Mesenchymal stem cell (in vitro differentiated cells and primary cell): Measurements from ENCODE around the gene TLX2.

Source experiments
- DNase-seq: peaks from one replicate; pipeline ENCODE4 v3.0.0-alpha.2; 2013
- H2AFZ ChIP-seq: one replicate; pipeline ENCODE4 v1.6.1; 2013; ENCODE audit warnings: low read depth, mild to moderate bottlenecking, control low read depth, inconsistent platforms, low read length, moderate library complexity
- H2AK5ac ChIP-seq: 2 replicates; pipeline ENCODE4 v1.6.1; 2013; ENCODE audit warnings: low read length, moderate library complexity, mild to moderate bottlenecking, inconsistent platforms; ENCODE audit not compliant: severe bottlenecking
- H2BK120ac ChIP-seq: one replicate; pipeline ENCODE4 v1.6.1; 2013; ENCODE audit warnings: low read depth, mild to moderate bottlenecking, inconsistent platforms, low read length, moderate library complexity
- H2BK12ac ChIP-seq, 2 experiments: one replicate each; pipeline ENCODE4 v1.6.1; 2013; ENCODE audit warnings: inconsistent platforms in 2 of 2, low read length in 2 of 2, mild to moderate bottlenecking in 2 of 2, moderate library complexity in 2 of 2, control low read depth in 1 of 2
- H2BK15ac ChIP-seq: one replicate; pipeline ENCODE4 v1.6.1; 2013; ENCODE audit warnings: mild to moderate bottlenecking, low read depth, inconsistent platforms; ENCODE audit not compliant: poor library complexity, severe bottlenecking
- H2BK5ac ChIP-seq: 2 replicates; pipeline ENCODE4 v1.6.1; 2013; ENCODE audit warnings: low read depth, mild to moderate bottlenecking, low read length, control low read depth, inconsistent platforms; ENCODE audit not compliant: poor library complexity, severe bottlenecking
- H3K14ac ChIP-seq, 2 experiments: one replicate each; pipeline ENCODE4 v1.6.1; 2013; ENCODE audit warnings: inconsistent platforms in 2 of 2, low read length in 2 of 2, control low read depth in 1 of 2, mild to moderate bottlenecking in 1 of 2, moderate library complexity in 1 of 2
- H3K18ac ChIP-seq, 2 experiments: one replicate each; pipeline ENCODE4 v1.6.1; 2013; ENCODE audit warnings: inconsistent platforms in 2 of 2, low read length in 2 of 2, control low read depth in 1 of 2, low read depth in 1 of 2, mild to moderate bottlenecking in 1 of 2
- H3K23ac ChIP-seq, 2 experiments: one replicate each; pipeline ENCODE4 v1.6.1; 2013; ENCODE audit warnings: inconsistent platforms in 2 of 2, low read length in 2 of 2, mild to moderate bottlenecking in 2 of 2, moderate library complexity in 2 of 2, control low read depth in 1 of 2
- H3K27ac ChIP-seq: 2 replicates; pipeline ENCODE4 v1.5.1; 2013; ENCODE audit warnings: mild to moderate bottlenecking, moderate library complexity, low read length, control low read depth, inconsistent platforms; ENCODE audit not compliant: poor library complexity, severe bottlenecking
- H3K27me3 ChIP-seq, 2 experiments: 2 replicates each; pipeline versions ENCODE4 v1.6.1 to v1.7.0; 2013; ENCODE audit warnings: low read length in 2 of 2, mild to moderate bottlenecking in 2 of 2, moderate library complexity in 2 of 2, control low read depth in 1 of 2, inconsistent platforms in 1 of 2; ENCODE audit not compliant: control insufficient read depth in 1 of 2, insufficient read depth in 1 of 2
- H3K36me3 ChIP-seq, 2 experiments: 2 replicates each; pipeline versions ENCODE4 v1.6.1 to v1.7.0; 2013; ENCODE audit warnings: low read length in 2 of 2, control low read depth in 1 of 2, inconsistent platforms in 1 of 2, low read depth in 1 of 2, mild to moderate bottlenecking in 1 of 2; ENCODE audit not compliant: insufficient read depth in 2 of 2, control insufficient read depth in 1 of 2
- H3K4ac ChIP-seq, 2 experiments: one replicate each; pipeline ENCODE4 v1.6.1; 2013; ENCODE audit warnings: inconsistent platforms in 2 of 2, low read length in 2 of 2, mild to moderate bottlenecking in 2 of 2, moderate library complexity in 2 of 2, control low read depth in 1 of 2, low read depth in 1 of 2
- H3K4me1 ChIP-seq: 2 replicates; pipeline ENCODE4 v1.6.1; 2013; ENCODE audit warnings: low read depth, low read length, control low read depth; ENCODE audit not compliant: control insufficient read depth, insufficient read depth
- H3K4me2 ChIP-seq: 2 replicates; pipeline ENCODE4 v1.6.1; 2013; ENCODE audit warnings: low read length, mild to moderate bottlenecking, inconsistent platforms; ENCODE audit not compliant: poor library complexity, severe bottlenecking
- H3K4me3 ChIP-seq, 2 experiments: 2 replicates each; pipeline versions ENCODE4 v1.5.1 to v1.7.0; 2013; ENCODE audit warnings: low read length in 2 of 2, mild to moderate bottlenecking in 2 of 2, control low read depth in 1 of 2, low read depth in 1 of 2; ENCODE audit not compliant: insufficient read depth in 1 of 2
- H3K79me1 ChIP-seq: replicated peaks from 2 replicates; pipeline ENCODE4 v1.6.1; 2013; ENCODE audit warnings: mild to moderate bottlenecking, control low read depth, low read length, inconsistent platforms; ENCODE audit not compliant: poor library complexity, severe bottlenecking
- H3K9ac ChIP-seq: 2 replicates; pipeline ENCODE4 v1.7.0; 2013; ENCODE audit warnings: mild to moderate bottlenecking, low read length, moderate library complexity
- H3K9me3 ChIP-seq: 2 replicates; pipeline ENCODE4 v1.7.0; 2013; ENCODE audit warnings: mild to moderate bottlenecking, low read length; ENCODE audit not compliant: control insufficient read depth
- H4K8ac ChIP-seq: one replicate; pipeline ENCODE4 v1.6.1; 2013; ENCODE audit warnings: inconsistent platforms, mild to moderate bottlenecking, low read length, moderate library complexity
- H4K91ac ChIP-seq: one replicate; pipeline ENCODE4 v1.6.1; 2013; ENCODE audit warnings: mild to moderate bottlenecking, low read length, inconsistent platforms
- WGBS: methylation state at CpG from one replicate; pipeline ENCODE4 v1.1.7; 2013; ENCODE audit warnings: mixed read lengths; 5-methylcytosine and 5-hydroxymethylcytosine counted together

TLX2 gene

GRCh38 chr2:74548900-74549826, 34.9 kb downstream of the TLX2 start:
- Histone ChIP-seq H3K4ac (peak overlapping the region in 1 of 2 experiments; percentile 83), H3K4me2 (peak overlapping the region; percentile 98), H3K18ac (peak overlapping the region; percentile 52 to 88), H3K27ac (no peak overlapping the region), H4K91ac (peak overlapping the region; percentile 77), H3K36me3 (no peaks in the 10 kb centered on the region), H3K79me1 (peaks cover 13% of the 10 kb centered on the region), H4K8ac (peak overlapping the region; percentile 70), H2BK15ac (peak overlapping the region; percentile 54), H3K9me3 (no peaks in the 10 kb centered on the region), H3K9ac (peak overlapping the region; percentile 82), H3K23ac (peak overlapping the region in 1 of 2 experiments; percentile 60), H3K14ac (peak overlapping the region in 1 of 2 experiments; percentile 87), H3K27me3 (no peaks in the 10 kb centered on the region), H2BK12ac (peak overlapping the region in 1 of 2 experiments; percentile 51), H2BK120ac (peak overlapping the region; percentile 75), H2BK5ac (no peak overlapping the region), H2AK5ac (no peak overlapping the region), H3K4me3 (peak overlapping the region; percentile 58 to 80), H3K4me1 (peaks cover 20% of the 10 kb centered on the region), H2AFZ (peak overlapping the region; percentile 81)
- peak; percentile 44 for DNase-seq
- 4% methylated on average over 79 of the region's 85 CpGs for WGBS

DNA sequence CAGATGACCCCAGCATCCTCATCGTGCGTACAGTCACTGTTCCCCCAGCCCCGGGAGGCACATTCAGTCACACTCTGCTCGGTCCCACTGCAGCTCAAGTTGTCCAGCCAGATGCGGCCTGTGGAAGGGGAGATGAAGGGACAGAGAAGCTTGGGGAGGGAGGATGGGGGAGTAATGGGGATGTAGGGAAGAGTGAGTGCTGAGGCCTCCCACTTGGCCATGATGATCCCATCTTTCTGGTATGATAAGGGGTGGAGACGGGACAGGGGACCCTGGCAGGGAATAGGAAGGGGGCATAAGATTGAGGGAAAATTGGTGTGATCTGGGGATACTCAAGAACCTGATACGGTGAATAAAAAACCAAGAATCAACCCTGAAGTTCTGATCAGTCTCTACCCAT, 36.0 kb downstream of the TLX2 start:
- Histone ChIP-seq H2AFZ (no peak overlapping the region), H2BK5ac (no peak overlapping the region), H3K9ac (no peak overlapping the region), H3K4ac (no peak overlapping the region), H2BK12ac (no peak overlapping the region), H2AK5ac (no peak overlapping the region), H3K9me3 (no peaks in the 10 kb centered on the region), H3K27me3 (no peaks in the 10 kb centered on the region), H2BK15ac (no peak overlapping the region), H2BK120ac (no peak overlapping the region), H4K8ac (no peak overlapping the region), H3K4me2 (no peak overlapping the region), H3K4me1 (peaks cover 21% of the 10 kb centered on the region), H3K79me1 (peaks cover 13% of the 10 kb centered on the region), H3K36me3 (no peaks in the 10 kb centered on the region), H3K4me3 (no peak overlapping the region), H4K91ac (no peak overlapping the region), H3K23ac (no peak overlapping the region), H3K27ac (no peak overlapping the region), H3K14ac (no peak overlapping the region), H3K18ac (no peak overlapping the region)
- 91% methylated on average over 7 of the region's 7 CpGs for WGBS
- DNase-seq: no peak

DNA sequence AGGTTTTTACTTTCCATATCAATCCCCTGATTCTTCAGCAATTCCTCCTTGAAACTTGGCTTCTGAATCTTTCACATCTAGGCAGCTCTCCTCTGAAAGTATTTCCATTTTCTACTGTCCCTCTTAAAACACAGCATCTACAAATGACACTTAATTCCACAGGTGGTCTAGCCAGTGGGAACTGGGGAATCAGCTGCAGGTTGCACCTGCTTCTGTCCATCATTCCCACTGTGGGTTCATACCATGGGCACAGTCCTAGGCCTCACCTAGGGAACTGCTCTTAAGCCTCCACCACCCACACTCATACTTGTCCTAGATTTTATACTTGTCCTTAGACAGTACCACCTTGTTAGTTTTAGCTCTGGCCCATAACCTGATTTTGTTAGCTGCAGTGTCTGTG, 37.3 kb downstream of the TLX2 start:
- no peak overlapping the region for H3K4me2 ChIP-seq
- peaks cover 29% of the 10 kb centered on the region for H3K4me1 ChIP-seq
- no peaks in the 10 kb centered on the region for H3K27me3 ChIP-seq
- H3K27ac ChIP-seq: no peak overlapping the region
- H3K14ac ChIP-seq: no peak overlapping the region
- no peak overlapping the region for H4K91ac ChIP-seq
- no peak overlapping the region for H3K4ac ChIP-seq
- H2BK120ac ChIP-seq: no peak overlapping the region
- H2AFZ ChIP-seq: no peak overlapping the region
- no peak overlapping the region for H2AK5ac ChIP-seq
- DNase-seq: no peak
- H2BK15ac ChIP-seq: no peak overlapping the region
- no peak overlapping the region for H2BK12ac ChIP-seq
- no peak overlapping the region for H3K23ac ChIP-seq
- H3K9ac ChIP-seq: no peak overlapping the region
- H3K79me1 ChIP-seq: peaks cover 22% of the 10 kb centered on the region
- H3K18ac ChIP-seq: no peak overlapping the region
- H3K36me3 ChIP-seq: peaks cover 6 to 7% of the 10 kb centered on the region in 2 experiments
- no peak overlapping the region for H4K8ac ChIP-seq
- H3K9me3 ChIP-seq: no peaks in the 10 kb centered on the region
- H2BK5ac ChIP-seq: no peak overlapping the region
- no peak overlapping the region for H3K4me3 ChIP-seq
